Immature natural killer cell (primary cell): ENCODE measurements around the gene EIF5. TPM values are rescaled to one million over a fixed set of nuclear protein-coding genes. Genes with fewer than 3 reads are reported as not detected.

Source experiments
- DNase-seq, 3 donors: peaks; one replicate each; pipeline ENCODE4 v3.0.0; 2022; ENCODE audit warnings: mixed read lengths in 1 of 3
- H3K27ac Mint-ChIP-seq, 6 donors: one replicate each; pipeline ENCODE4 v1.8.0; 2020; ENCODE audit warnings: mixed read lengths in 6 of 6, mild to moderate bottlenecking in 5 of 6, inconsistent platforms in 4 of 6, moderate library complexity in 3 of 6
- H3K27me3 Mint-ChIP-seq, 3 donors: one replicate each; pipeline ENCODE4 v1.8.0; 2020 to 2021; ENCODE audit warnings: low read depth in 3 of 3, mild to moderate bottlenecking in 3 of 3, mixed read lengths in 3 of 3, moderate library complexity in 3 of 3, inconsistent platforms in 1 of 3
- H3K36me3 Mint-ChIP-seq, 3 donors: one replicate each; pipeline ENCODE4 v1.8.0; 2020; ENCODE audit warnings: mixed read lengths in 3 of 3, inconsistent platforms in 2 of 3, mild to moderate bottlenecking in 2 of 3
- H3K4me1 Mint-ChIP-seq, 2 donors: one replicate each; pipeline ENCODE4 v1.8.0; 2020; ENCODE audit warnings: inconsistent platforms in 2 of 2, mild to moderate bottlenecking in 2 of 2, mixed read lengths in 2 of 2, moderate library complexity in 1 of 2
- H3K4me3 Mint-ChIP-seq, 5 donors: one replicate each; pipeline ENCODE4 v1.8.0; 2020; ENCODE audit warnings: mild to moderate bottlenecking in 5 of 5, mixed read lengths in 5 of 5, inconsistent platforms in 3 of 5, moderate library complexity in 3 of 5
- H3K9me3 Mint-ChIP-seq, 6 donors: one replicate each; pipeline ENCODE4 v1.8.0; 2020; ENCODE audit warnings: mild to moderate bottlenecking in 6 of 6, mixed read lengths in 6 of 6, inconsistent platforms in 4 of 6, moderate library complexity in 3 of 6
- polyA plus RNA-seq, 3 donors: library from polyadenylated mRNA; unstranded; fragments of 300-500 nt; fragmentation: Illumina TruSeq; gene quantifications; one replicate each; pipeline ENCODE4 v1.2.3, GENCODE V29; 2021

The EIF5 gene
- polyA plus RNA-seq, result 100 to 1,000 TPM; 348 to 443 (median 414) TPM

DNA sequence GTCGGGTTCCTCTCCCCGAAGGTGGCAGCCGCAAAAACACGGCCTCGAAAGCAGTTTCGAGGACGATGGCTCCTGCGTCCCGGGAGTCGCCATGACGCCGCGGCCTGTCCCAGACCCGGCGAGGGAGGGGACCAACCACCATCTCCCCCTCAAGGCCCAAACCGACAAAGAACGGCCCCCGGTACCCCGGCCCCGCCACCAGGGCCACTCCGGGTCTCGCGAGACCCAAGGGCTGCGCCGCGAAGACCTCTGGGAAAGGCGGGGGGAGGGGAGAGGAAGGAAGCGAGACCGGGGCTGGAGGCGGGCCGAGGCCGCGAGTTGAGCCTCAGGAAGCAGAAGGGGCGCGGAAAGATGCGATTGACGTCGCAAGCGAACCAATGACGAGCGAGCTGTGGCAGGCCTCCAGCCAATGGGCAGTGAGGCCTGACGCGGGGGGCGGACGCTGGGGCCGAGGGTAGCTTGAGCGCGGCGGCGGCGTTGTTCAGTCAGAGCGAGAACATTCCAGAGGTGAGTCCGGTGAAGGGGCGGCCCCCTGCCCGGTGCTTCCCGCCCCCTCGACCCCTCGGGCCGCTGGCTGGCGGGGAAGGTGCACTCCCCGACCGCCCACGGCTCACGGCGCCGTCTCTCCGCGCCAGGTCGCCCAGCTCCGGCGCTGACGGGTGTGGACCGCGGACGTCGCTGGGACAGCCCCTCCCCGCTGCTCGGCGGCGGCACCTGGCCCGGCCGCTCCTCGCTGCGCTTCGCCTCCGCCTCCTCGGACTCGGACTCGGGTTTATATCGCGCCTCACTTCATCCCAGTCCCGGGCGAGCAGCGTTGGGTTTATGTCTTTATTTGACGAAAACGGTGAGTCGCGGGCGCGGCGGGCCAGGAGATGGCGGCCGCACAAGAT lies at the start of gene EIF5:
TSS of gene EIF5 (plus strand) at position 484 of the 890 bp plus-strand sequence. CDS start 1,624 bp downstream, outside the sequence.
- peak; percentile 98 to 99 (median 99) for DNase-seq
- peaks cover 19 to 36% (median 35%) of the 10 kb centered on the region in 3 donors for H3K36me3 Mint-ChIP-seq
- H3K4me3 Mint-ChIP-seq, result peak within 1 kb of the TSS; percentile 92 to 97 (median 94)
- H3K27ac Mint-ChIP-seq, result peak within 1 kb of the TSS; percentile 92 to 98 (median 96)
- H3K4me1 Mint-ChIP-seq, result peaks cover 33 to 44% of the 10 kb centered on the region in 2 donors
- H3K27me3 Mint-ChIP-seq, result peaks cover 17 to 22% (median 18%) of the 10 kb centered on the region in 3 donors
- H3K9me3 Mint-ChIP-seq, result no peaks in the 10 kb centered on the region

DNA sequence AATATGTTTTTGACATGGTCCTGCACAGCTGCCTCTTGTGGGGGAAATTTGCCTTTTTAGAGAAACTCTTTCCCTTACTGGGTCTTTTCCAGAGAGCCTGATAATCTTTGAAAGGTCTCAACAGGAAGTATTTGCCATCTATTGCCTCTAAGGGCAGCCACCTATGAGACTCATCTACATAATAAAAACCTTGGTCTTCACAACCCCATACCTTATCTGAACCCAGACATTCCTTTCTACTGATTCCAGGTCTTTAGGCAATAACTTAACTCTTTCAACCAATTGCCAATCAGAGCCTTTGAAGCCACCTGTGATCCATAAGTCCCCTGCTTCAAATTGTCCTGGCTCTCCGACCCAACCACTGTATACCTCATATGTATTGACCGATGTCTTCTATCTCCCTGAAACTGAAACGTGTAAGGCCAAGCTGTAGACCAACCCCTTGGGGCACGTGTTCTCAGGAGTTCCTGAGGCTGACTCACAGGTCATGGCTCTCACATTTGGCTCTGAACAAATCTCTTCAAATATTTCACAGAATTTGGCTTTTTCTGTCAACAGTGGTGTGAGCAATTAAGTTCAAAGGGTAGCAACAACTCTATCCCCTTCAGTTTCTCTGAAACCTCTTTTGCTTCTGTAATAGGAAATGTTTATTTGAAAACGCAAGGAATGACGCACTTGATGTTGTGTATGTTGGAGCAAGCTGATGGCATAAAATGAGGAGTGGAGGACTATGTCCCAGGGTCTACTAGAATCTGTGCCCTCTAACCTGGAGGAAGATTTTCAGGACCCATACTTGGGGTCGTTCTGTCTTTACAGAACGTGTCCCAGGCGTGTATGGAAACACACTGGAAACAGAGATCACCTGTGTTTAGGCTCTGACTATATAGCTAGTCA lies 49.2 kb upstream of the EIF5 start:
- H3K4me3 Mint-ChIP-seq, result no peak overlapping the region
- H3K27ac Mint-ChIP-seq, result no peak overlapping the region
- H3K9me3 Mint-ChIP-seq, result no peaks in the 10 kb centered on the region
- peaks cover 6 to 38% (median 26%) of the 10 kb centered on the region in 3 donors for H3K27me3 Mint-ChIP-seq
- no peaks in the 10 kb centered on the region for H3K36me3 Mint-ChIP-seq
- H3K4me1 Mint-ChIP-seq, result no peaks in the 10 kb centered on the region
- DNase-seq, result no peak

DNA sequence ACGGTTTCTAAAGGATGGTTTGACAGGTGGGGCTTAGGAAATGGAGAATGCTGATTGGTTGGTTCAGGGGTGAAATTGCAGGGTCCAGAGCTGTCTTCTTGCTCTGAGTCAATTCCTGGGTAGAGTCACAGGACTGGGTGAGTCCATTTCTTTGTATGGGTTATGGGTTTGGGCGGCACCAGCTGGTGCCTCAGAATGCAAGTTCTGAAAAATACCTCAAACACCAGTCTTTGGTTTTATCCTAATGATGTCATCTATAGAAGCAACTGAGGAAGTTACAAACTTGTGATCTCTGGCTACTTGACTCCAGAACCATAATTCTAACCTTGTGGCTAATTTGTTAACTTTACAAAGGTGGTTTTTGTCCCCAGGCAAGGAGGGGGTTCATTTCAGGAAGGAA lies 47.6 kb upstream of the EIF5 start:
- H3K9me3 Mint-ChIP-seq, result no peaks in the 10 kb centered on the region
- H3K36me3 Mint-ChIP-seq, result no peaks in the 10 kb centered on the region
- no peak overlapping the region for H3K4me3 Mint-ChIP-seq
- H3K27ac Mint-ChIP-seq, result no peak overlapping the region
- peaks cover 6 to 27% (median 17%) of the 10 kb centered on the region in 3 donors for H3K27me3 Mint-ChIP-seq
- no peak for DNase-seq
- H3K4me1 Mint-ChIP-seq, result no peaks in the 10 kb centered on the region

DNA sequence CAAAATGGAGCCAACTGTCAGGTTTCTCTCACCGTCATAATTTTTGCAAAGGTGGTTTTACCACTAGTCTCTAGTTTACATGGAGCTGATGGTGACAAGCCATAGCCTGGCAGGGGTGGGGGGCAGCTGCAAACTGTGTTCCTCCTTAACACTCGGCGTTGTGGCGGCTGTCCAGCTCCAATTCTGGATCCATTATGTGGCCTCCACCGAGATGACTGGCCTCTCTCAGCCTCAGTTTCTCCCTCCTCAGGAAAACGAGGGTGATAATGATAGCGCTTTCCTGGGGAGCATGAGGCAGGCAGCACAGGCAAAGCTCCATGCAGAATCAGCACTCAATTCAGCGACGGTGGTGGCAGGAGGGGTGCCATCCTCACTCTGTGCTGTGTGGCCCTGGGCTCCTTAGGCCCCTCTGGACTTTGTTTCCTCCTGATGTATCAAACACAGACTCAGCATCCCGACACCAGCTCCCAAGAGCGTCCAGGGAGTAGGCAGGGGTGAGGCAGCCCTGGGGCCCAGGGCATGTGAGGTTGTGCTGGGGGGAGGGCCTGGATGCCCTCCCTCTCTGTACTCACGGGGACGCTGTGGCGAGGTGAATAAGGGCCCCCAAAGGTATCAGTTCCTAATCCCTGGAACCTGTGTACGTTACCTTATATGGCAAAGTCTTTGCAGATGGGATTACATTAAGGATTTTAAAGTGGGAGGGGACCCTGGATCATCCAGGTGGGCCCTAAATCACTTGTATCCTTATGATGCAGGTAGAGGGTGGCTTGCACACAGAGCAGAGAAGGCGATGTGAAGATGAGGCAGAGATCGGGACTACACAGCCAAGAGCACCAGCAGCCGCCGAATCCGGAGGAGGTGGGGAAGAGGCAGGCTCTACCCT lies 46.8 kb upstream of the EIF5 start:
- Mint-ChIP-seq H3K36me3 (no peaks in the 10 kb centered on the region), H3K27ac (no peak overlapping the region), H3K9me3 (no peaks in the 10 kb centered on the region), H3K4me1 (no peaks in the 10 kb centered on the region), H3K4me3 (no peak overlapping the region), H3K27me3 (peaks cover 4 to 33% (median 14%) of the 10 kb centered on the region in 3 donors)
- DNase-seq, result no peak

- H3K4me1 Mint-ChIP-seq, result no peaks in the 10 kb centered on the region
- peaks cover 4 to 32% (median 20%) of the 10 kb centered on the region in 3 donors for H3K27me3 Mint-ChIP-seq
- no peak for DNase-seq
- H3K27ac Mint-ChIP-seq, result no peak overlapping the region
- H3K4me3 Mint-ChIP-seq, result no peak overlapping the region
- H3K36me3 Mint-ChIP-seq, result no peaks in the 10 kb centered on the region
- H3K9me3 Mint-ChIP-seq, result no peaks in the 10 kb centered on the region
Measured at GRCh38 chr14:103288076-103288766, 45.8 kb upstream of the EIF5 start.

DNA sequence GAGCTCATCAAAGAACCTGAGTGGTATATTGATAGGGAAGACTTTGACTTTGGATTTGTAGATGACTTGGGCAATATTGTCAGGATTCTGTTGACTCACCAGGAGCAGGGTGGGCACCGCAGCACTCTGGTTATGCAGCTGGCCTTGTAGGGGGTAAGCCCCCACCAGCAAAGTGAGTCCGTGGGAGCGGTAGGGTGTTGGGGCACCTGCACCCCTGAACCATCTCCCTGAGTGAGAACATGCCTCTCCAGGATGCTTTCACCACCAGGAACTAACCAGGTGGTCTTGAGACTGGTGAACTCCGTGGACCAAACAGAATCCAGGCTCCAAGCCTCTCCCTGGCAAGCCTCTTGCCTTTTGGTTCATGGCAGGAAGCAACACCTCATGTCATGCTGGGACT lies 44.0 kb upstream of the EIF5 start:
- peaks cover 4 to 31% (median 17%) of the 10 kb centered on the region in 3 donors for H3K27me3 Mint-ChIP-seq
- DNase-seq, result no peak
- no peaks in the 10 kb centered on the region for H3K4me1 Mint-ChIP-seq
- H3K36me3 Mint-ChIP-seq, result no peaks in the 10 kb centered on the region
- no peak overlapping the region for H3K27ac Mint-ChIP-seq
- no peaks in the 10 kb centered on the region for H3K9me3 Mint-ChIP-seq
- H3K4me3 Mint-ChIP-seq, result no peak overlapping the region

DNA sequence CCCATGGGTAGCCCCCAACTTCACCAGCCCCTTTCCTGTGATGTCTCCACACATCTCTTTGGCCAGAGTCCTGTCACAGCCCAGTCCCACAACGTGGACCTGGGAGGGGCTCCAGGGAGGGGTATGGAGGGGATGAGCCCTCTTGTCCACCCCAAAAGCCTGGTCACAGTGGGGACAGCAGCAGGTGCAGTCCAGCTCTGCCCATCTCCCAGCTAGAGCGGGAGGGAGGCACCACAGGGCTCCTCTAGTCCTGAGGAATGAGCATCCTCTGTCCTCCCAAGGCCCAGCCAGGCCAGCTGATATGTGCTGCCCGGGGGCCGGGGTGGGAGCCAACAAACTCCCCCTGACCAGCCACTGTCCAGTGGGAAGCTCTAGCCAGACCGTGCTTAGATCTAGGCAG lies 43.5 kb upstream of the EIF5 start:
- H3K4me3 Mint-ChIP-seq, result no peak overlapping the region
- no peaks in the 10 kb centered on the region for H3K36me3 Mint-ChIP-seq
- H3K27ac Mint-ChIP-seq, result no peak overlapping the region
- peaks cover 4 to 31% (median 13%) of the 10 kb centered on the region in 3 donors for H3K27me3 Mint-ChIP-seq
- H3K9me3 Mint-ChIP-seq, result no peaks in the 10 kb centered on the region
- DNase-seq, result no peak
- H3K4me1 Mint-ChIP-seq, result no peaks in the 10 kb centered on the region

DNA sequence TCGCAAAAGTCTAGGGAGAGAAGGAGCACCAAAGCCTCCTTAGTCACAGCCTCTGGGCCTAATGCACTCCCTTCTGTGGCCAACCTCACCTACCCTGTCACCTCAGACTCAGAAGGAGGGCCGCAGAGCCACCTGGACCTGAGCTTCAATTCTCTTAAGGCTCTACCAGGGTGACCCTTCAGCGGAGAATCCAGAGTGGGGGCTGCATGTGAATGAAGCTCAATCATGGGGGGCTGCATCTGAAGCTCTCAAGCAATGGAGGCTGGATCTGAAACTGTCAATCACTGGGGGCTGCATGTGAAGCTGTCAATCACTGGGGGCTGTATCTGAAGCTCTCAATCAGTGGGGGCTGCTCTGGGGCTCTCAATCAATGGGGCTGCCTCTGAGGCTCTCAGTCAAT lies 43.1 kb upstream of the EIF5 start:
- Mint-ChIP-seq H3K27me3 (peaks cover 4 to 30% (median 13%) of the 10 kb centered on the region in 3 donors), H3K4me3 (no peak overlapping the region), H3K36me3 (no peaks in the 10 kb centered on the region), H3K27ac (no peak overlapping the region), H3K4me1 (no peaks in the 10 kb centered on the region), H3K9me3 (no peaks in the 10 kb centered on the region)
- no peak for DNase-seq

- no peaks in the 10 kb centered on the region for H3K9me3 Mint-ChIP-seq
- peak; percentile 28 to 54 (median 39) for DNase-seq
- no peak overlapping the region for H3K4me3 Mint-ChIP-seq
- no peak overlapping the region for H3K27ac Mint-ChIP-seq
- H3K36me3 Mint-ChIP-seq, result no peaks in the 10 kb centered on the region
- no peaks in the 10 kb centered on the region for H3K4me1 Mint-ChIP-seq
- peaks cover 4 to 24% (median 13%) of the 10 kb centered on the region in 3 donors for H3K27me3 Mint-ChIP-seq
Measured at GRCh38 chr14:103292426-103293374, 41.3 kb upstream of the EIF5 start.

DNA sequence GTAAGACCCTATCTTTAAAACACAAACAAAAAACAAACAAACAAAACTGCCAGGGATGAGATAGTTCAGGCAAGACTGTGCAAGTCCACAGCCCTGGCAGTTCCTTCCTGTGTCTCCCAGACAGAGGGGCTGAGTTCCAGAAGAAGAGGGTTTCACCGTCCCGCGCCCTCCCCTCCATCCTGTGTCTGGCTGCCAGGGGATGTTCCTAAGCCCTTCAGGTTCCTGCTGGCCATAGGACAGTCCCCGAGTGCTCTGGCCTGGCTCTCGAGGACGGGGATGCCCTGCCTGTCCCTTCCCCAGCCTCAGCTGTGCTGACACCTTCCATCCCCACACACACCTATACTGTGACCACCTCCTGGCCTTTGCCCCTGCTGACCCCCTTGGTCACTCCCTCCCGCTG lies 40.6 kb upstream of the EIF5 start:
- Mint-ChIP-seq H3K4me3 (no peak overlapping the region), H3K36me3 (no peaks in the 10 kb centered on the region)

GRCh38 chr14:103294091-103294490 lies 39.9 kb upstream of the EIF5 start:
- no peak for DNase-seq
- peaks cover 3 to 17% (median 7%) of the 10 kb centered on the region in 3 donors for H3K27me3 Mint-ChIP-seq
- no peak overlapping the region for H3K4me3 Mint-ChIP-seq
- H3K36me3 Mint-ChIP-seq, result no peaks in the 10 kb centered on the region
- no peaks in the 10 kb centered on the region for H3K4me1 Mint-ChIP-seq
- H3K27ac Mint-ChIP-seq, result no peak overlapping the region
- no peaks in the 10 kb centered on the region for H3K9me3 Mint-ChIP-seq

More for the DNA sequence above, 40.6 kb upstream of the EIF5 start:
- no peak for DNase-seq
- no peak overlapping the region for H3K27ac Mint-ChIP-seq
- H3K27me3 Mint-ChIP-seq, result peaks cover 4 to 19% (median 10%) of the 10 kb centered on the region in 3 donors
- no peaks in the 10 kb centered on the region for H3K9me3 Mint-ChIP-seq
- H3K4me1 Mint-ChIP-seq, result no peaks in the 10 kb centered on the region

- no peaks in the 10 kb centered on the region for H3K9me3 Mint-ChIP-seq
- H3K36me3 Mint-ChIP-seq, result no peaks in the 10 kb centered on the region
- H3K4me1 Mint-ChIP-seq, result no peaks in the 10 kb centered on the region
- H3K27me3 Mint-ChIP-seq, result peaks cover 2 to 21% (median 10%) of the 10 kb centered on the region in 3 donors
- H3K4me3 Mint-ChIP-seq, result no peak overlapping the region
- no peak for DNase-seq
- no peak overlapping the region for H3K27ac Mint-ChIP-seq
Measured at GRCh38 chr14:103296007-103296406, 38.0 kb upstream of the EIF5 start.
